Left ventricle myocardium inferior (tissue), 1 donor: ENCODE results near the gene LHX1. TPM values are rescaled to one million over a fixed set of nuclear protein-coding genes. Genes with fewer than 3 reads are reported as not detected.

Experiments
- DNase-seq: peaks from one replicate; pipeline ENCODE4 v3.0.0-alpha.2; 2020
- H3K27ac ChIP-seq: fragments of 200-600 bp; replicated peaks from 2 replicates; pipeline ENCODE4 v1.8.0; 2021
- H3K27me3 ChIP-seq: fragments of 200-600 bp; 2 replicates; pipeline ENCODE4 v1.8.0; 2021; ENCODE audit warnings: low read depth
- H3K36me3 ChIP-seq: fragments of 200-600 bp; 2 replicates; pipeline ENCODE4 v1.8.0; 2021
- H3K4me1 ChIP-seq: fragments of 200-600 bp; 2 replicates; pipeline ENCODE4 v1.8.0; 2021
- H3K4me3 ChIP-seq: fragments of 200-600 bp; 2 replicates; pipeline ENCODE4 v1.8.0; 2021; ENCODE audit warnings: mild to moderate bottlenecking, moderate library complexity
- H3K9me3 ChIP-seq: fragments of 200-600 bp; replicated peaks from 2 replicates; pipeline ENCODE4 v1.8.0; 2021
- CTCF ChIP-seq: fragments of 200-600 bp; IDR thresholded peaks from 2 replicates; pipeline ENCODE4 v1.8.0; 2021; ENCODE audit warnings: antibody characterized with exemption, mild to moderate bottlenecking, borderline replicate concordance
- intact Hi-C: fragments of 100-400 bp; cut with micrococcal nuclease; formaldehyde crosslinking; loops from one replicate; pipeline ENCODE4 v1.11.0; 2022
- total RNA-seq: library from RNA; stranded (reverse); fragmentation: NEBNext Ultra II Directional; extraction: Animal tissue kit (Norgen Biotek cat#: 25700); gene quantifications from one replicate; pipeline ENCODE4 v1.2.1, GENCODE V29; 2021
- donor health status: DM: no; HTN: yes; CAD: no; lungs with severe emphysema.

The LHX1 gene
- total RNA-seq, 1 donor from 2014 or later = not detected

GRCh38 chr17:36931096-36931696 lies 6.1 kb upstream of the LHX1 start:
- H3K36me3 ChIP-seq = no peaks in the 10 kb centered on the region
- no peaks in the 10 kb centered on the region for H3K9me3 ChIP-seq
- DNase-seq = no peak
- no peak overlapping the region for H3K4me3 ChIP-seq
- peaks cover 52% of the 10 kb centered on the region for H3K4me1 ChIP-seq
- H3K27me3 ChIP-seq = peaks cover 100% of the 10 kb centered on the region
- intact Hi-C loops = no loop called here
- no peak overlapping the region for H3K27ac ChIP-seq
- TF ChIP-seq CTCF = no peak

GRCh38 chr17:36931697-36932382 lies 5.4 kb upstream of the LHX1 start:
- intact Hi-C loops = no loop called here
- H3K27me3 ChIP-seq = peaks cover 100% of the 10 kb centered on the region
- H3K4me1 ChIP-seq = peaks cover 59% of the 10 kb centered on the region
- H3K4me3 ChIP-seq = peak overlapping the region; percentile 43
- no peaks in the 10 kb centered on the region for H3K36me3 ChIP-seq
- H3K9me3 ChIP-seq = no peaks in the 10 kb centered on the region
- H3K27ac ChIP-seq = no peak overlapping the region
- no peak for DNase-seq
- no peak for TF ChIP-seq CTCF

- H3K27me3 ChIP-seq = peaks cover 100% of the 10 kb centered on the region
- intact Hi-C loops = no loop called here
- TF ChIP-seq CTCF = no peak
Measured at GRCh38 chr17:36932383-36932693, 4.9 kb upstream of the LHX1 start.

GRCh38 chr17:36932694-36933511 lies 4.4 kb upstream of the LHX1 start:
- TF ChIP-seq CTCF = no peak
- Histone ChIP-seq H3K4me3 (peak overlapping the region; percentile 55), H3K9me3 (no peaks in the 10 kb centered on the region), H3K27ac (no peak overlapping the region), H3K4me1 (peaks cover 68% of the 10 kb centered on the region), H3K36me3 (no peaks in the 10 kb centered on the region), H3K27me3 (peaks cover 100% of the 10 kb centered on the region)
- no peak for DNase-seq
- intact Hi-C loops = no loop called here

More at GRCh38 chr17:36932383-36932693, 4.9 kb upstream of the LHX1 start:
- Histone ChIP-seq H3K36me3 (no peaks in the 10 kb centered on the region), H3K4me3 (peak overlapping the region; percentile 43), H3K9me3 (no peaks in the 10 kb centered on the region), H3K4me1 (peaks cover 64% of the 10 kb centered on the region), H3K27ac (no peak overlapping the region)
- no peak for DNase-seq

- peak overlapping the region; percentile 55 for H3K4me3 ChIP-seq
- no peaks in the 10 kb centered on the region for H3K9me3 ChIP-seq
- H3K36me3 ChIP-seq = no peaks in the 10 kb centered on the region
- no peak for DNase-seq
- peaks cover 100% of the 10 kb centered on the region for H3K27me3 ChIP-seq
- TF ChIP-seq CTCF = no peak
- H3K27ac ChIP-seq = no peak overlapping the region
- H3K4me1 ChIP-seq = peaks cover 71% of the 10 kb centered on the region
- intact Hi-C loops = no loop called here
Measured at GRCh38 chr17:36933512-36934143, 3.6 kb upstream of the LHX1 start.
